Uterus (tissue), 2 donors: Measurements from ENCODE around the gene ACTN2.

Source experiments
- CTCF ChIP-seq, 4 experiments: fragments of 200-600 bp in 2 of 4; fragments of 450-650 bp in 2 of 4; sonication (generic) in 2 of 4; IDR thresholded peaks; one replicate each; pipeline ENCODE4 v1.5.1; 2016 to 2019; ENCODE audit warnings: antibody characterized with exemption in 4 of 4, mild to moderate bottlenecking in 2 of 4, moderate library complexity in 1 of 4
- POLR2A ChIP-seq, 2 donors: fragments of 450-650 bp; IDR thresholded peaks; one replicate each; pipeline ENCODE4 v1.6.1; 2016; ENCODE audit warnings: antibody characterized with exemption in 2 of 2, mild to moderate bottlenecking in 1 of 2, moderate library complexity in 1 of 2

GRCh38 chr1:236670060-236670459 is 16.2 kb upstream of the ACTN2 start:
- TF ChIP-seq CTCF (IDR thresholded peaks at IDR 0.05), result no peak
- no peak for TF ChIP-seq POLR2A (IDR thresholded peaks at IDR 0.05)
